Uterus (tissue), 4 donors: Measurements from ENCODE around the gene DKK2. TPM values are rescaled to one million over a fixed set of nuclear protein-coding genes. Genes with fewer than 3 reads are reported as not detected.

Source experiments
- DNase-seq, 2 donors: peaks; one replicate each; pipeline ENCODE4 v3.0.0-alpha.2; 2019 to 2020
- H3K27ac ChIP-seq, 2 donors: fragments of 200-600 bp; sonication (generic); 1 replicate in 1 of 2; 2 replicates in 1 of 2; pipeline ENCODE4 v1.5.1; 2016 to 2018
- H3K27me3 ChIP-seq, 2 donors: fragments of 200-600 bp; sonication (generic); one replicate each; pipeline ENCODE4 v1.5.1; 2018 to 2019; ENCODE audit warnings: control low read depth in 1 of 2
- H3K36me3 ChIP-seq, 2 donors: fragments of 200-600 bp; sonication (generic); one replicate each; pipeline ENCODE4 v1.5.1; 2019; ENCODE audit warnings: control low read depth in 1 of 2
- H3K4me1 ChIP-seq, 2 donors: fragments of 200-600 bp; sonication (generic); one replicate each; pipeline ENCODE4 v1.5.1; 2018 to 2019; ENCODE audit warnings: control low read depth in 1 of 2
- H3K4me3 ChIP-seq, 2 donors: fragments of 200-600 bp; sonication (generic); 1 replicate in 1 of 2; 2 replicates in 1 of 2; pipeline ENCODE4 v1.5.1; 2018 to 2019; ENCODE audit warnings: mild to moderate bottlenecking in 1 of 2
- H3K9me3 ChIP-seq, 2 donors: fragments of 200-600 bp; sonication (generic); one replicate each; pipeline ENCODE4 v1.5.1; 2019; ENCODE audit warnings: control low read depth in 1 of 2
- POLR2A ChIP-seq, 2 donors: fragments of 450-650 bp; IDR thresholded peaks; one replicate each; pipeline ENCODE4 v1.6.1; 2016; ENCODE audit warnings: antibody characterized with exemption in 2 of 2, mild to moderate bottlenecking in 1 of 2, moderate library complexity in 1 of 2
- intact Hi-C: fragments of 100-400 bp; cut with DNase I; formaldehyde crosslinking; loops from one replicate; pipeline ENCODE4 v1.15.1; 2023; ENCODE audit warnings: low total_unique reads
- total RNA-seq, 4 donors: library from RNA; depleted of rRNA in 3 of 4; stranded (reverse); fragments of >200 nt in 3 of 4; gene quantifications; one replicate each; pipeline versions ENCODE4 v1.1.0 to v1.2.4, GENCODE V29; 2014 to 2023
- TF ChIP-seq, protein P1 (sequence below), 4 experiments: fragments of 200-600 bp in 2 of 4; fragments of 450-650 bp in 2 of 4; sonication (generic) in 2 of 4; IDR thresholded peaks; one replicate each; pipeline ENCODE4 v1.5.1; 2016 to 2019; ENCODE audit warnings: antibody characterized with exemption in 4 of 4, mild to moderate bottlenecking in 2 of 4, moderate library complexity in 1 of 4
- donor health status: DM: yes; HTN: yes; CAD: no.

DKK2 gene
- total RNA-seq, 4 donors from 2014 or later = 1.5 to 25.0 TPM; not detected in 2

GRCh38 chr4:107034996-107035818, 906 bp downstream of the DKK2 start:
- peak overlapping the region; percentile 3 to 17 for H3K4me3 ChIP-seq
- H3K4me1 ChIP-seq = no peaks in the 10 kb centered on the region
- no peaks in the 10 kb centered on the region for H3K9me3 ChIP-seq
- intact Hi-C loops = no loop called here
- TF ChIP-seq POLR2A (IDR thresholded peaks at IDR 0.05) = no peak
- TF ChIP-seq, protein P1, sequence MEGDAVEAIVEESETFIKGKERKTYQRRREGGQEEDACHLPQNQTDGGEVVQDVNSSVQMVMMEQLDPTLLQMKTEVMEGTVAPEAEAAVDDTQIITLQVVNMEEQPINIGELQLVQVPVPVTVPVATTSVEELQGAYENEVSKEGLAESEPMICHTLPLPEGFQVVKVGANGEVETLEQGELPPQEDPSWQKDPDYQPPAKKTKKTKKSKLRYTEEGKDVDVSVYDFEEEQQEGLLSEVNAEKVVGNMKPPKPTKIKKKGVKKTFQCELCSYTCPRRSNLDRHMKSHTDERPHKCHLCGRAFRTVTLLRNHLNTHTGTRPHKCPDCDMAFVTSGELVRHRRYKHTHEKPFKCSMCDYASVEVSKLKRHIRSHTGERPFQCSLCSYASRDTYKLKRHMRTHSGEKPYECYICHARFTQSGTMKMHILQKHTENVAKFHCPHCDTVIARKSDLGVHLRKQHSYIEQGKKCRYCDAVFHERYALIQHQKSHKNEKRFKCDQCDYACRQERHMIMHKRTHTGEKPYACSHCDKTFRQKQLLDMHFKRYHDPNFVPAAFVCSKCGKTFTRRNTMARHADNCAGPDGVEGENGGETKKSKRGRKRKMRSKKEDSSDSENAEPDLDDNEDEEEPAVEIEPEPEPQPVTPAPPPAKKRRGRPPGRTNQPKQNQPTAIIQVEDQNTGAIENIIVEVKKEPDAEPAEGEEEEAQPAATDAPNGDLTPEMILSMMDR (IDR thresholded peaks at IDR 0.05) = no peak
- H3K27ac ChIP-seq = no peak overlapping the region
- H3K27me3 ChIP-seq = peaks cover 0 to 21% of the 10 kb centered on the region in 2 donors
- no peaks in the 10 kb centered on the region for H3K36me3 ChIP-seq
- DNase-seq = peak; percentile 6 to 13

GRCh38 chr4:107034091-107034995, 1.8 kb downstream of the DKK2 start:
- no peaks in the 10 kb centered on the region for H3K9me3 ChIP-seq
- H3K27me3 ChIP-seq = peaks cover 0 to 21% of the 10 kb centered on the region in 2 donors
- peak; percentile 8 to 17 for DNase-seq
- intact Hi-C loops = no loop called here
- H3K4me3 ChIP-seq = peak overlapping the region in 1 of 2 donors; percentile 18
- no peak for TF ChIP-seq POLR2A (IDR thresholded peaks at IDR 0.05)
- TF ChIP-seq, protein P1 (IDR thresholded peaks at IDR 0.05) = no peak
- H3K4me1 ChIP-seq = no peaks in the 10 kb centered on the region
- H3K36me3 ChIP-seq = no peaks in the 10 kb centered on the region
- H3K27ac ChIP-seq = no peak overlapping the region

GRCh38 chr4:107027379-107027778, 8.7 kb downstream of the DKK2 start:
- H3K36me3 ChIP-seq = no peaks in the 10 kb centered on the region
- H3K9me3 ChIP-seq = no peaks in the 10 kb centered on the region
- intact Hi-C loops = no loop called here

GRCh38 chr4:107018344-107018735, 17.8 kb downstream of the DKK2 start:
- no peak overlapping the region for H3K27ac ChIP-seq
- H3K4me3 ChIP-seq = no peak overlapping the region
- DNase-seq = no peak
- no peaks in the 10 kb centered on the region for H3K36me3 ChIP-seq
- TF ChIP-seq, protein P1 (IDR thresholded peaks at IDR 0.05) = no peak
- no peak for TF ChIP-seq POLR2A (IDR thresholded peaks at IDR 0.05)
- intact Hi-C loops = no loop called here
- H3K4me1 ChIP-seq = no peaks in the 10 kb centered on the region
- H3K9me3 ChIP-seq = no peaks in the 10 kb centered on the region
- no peaks in the 10 kb centered on the region for H3K27me3 ChIP-seq

More at GRCh38 chr4:107027379-107027778, 8.7 kb downstream of the DKK2 start:
- peaks cover 0 to 1% of the 10 kb centered on the region in 2 donors for H3K27me3 ChIP-seq
- no peak for TF ChIP-seq POLR2A (IDR thresholded peaks at IDR 0.05)
- H3K4me3 ChIP-seq = no peak overlapping the region
- H3K4me1 ChIP-seq = no peaks in the 10 kb centered on the region
- H3K27ac ChIP-seq = no peak overlapping the region
- DNase-seq = no peak

DNA sequence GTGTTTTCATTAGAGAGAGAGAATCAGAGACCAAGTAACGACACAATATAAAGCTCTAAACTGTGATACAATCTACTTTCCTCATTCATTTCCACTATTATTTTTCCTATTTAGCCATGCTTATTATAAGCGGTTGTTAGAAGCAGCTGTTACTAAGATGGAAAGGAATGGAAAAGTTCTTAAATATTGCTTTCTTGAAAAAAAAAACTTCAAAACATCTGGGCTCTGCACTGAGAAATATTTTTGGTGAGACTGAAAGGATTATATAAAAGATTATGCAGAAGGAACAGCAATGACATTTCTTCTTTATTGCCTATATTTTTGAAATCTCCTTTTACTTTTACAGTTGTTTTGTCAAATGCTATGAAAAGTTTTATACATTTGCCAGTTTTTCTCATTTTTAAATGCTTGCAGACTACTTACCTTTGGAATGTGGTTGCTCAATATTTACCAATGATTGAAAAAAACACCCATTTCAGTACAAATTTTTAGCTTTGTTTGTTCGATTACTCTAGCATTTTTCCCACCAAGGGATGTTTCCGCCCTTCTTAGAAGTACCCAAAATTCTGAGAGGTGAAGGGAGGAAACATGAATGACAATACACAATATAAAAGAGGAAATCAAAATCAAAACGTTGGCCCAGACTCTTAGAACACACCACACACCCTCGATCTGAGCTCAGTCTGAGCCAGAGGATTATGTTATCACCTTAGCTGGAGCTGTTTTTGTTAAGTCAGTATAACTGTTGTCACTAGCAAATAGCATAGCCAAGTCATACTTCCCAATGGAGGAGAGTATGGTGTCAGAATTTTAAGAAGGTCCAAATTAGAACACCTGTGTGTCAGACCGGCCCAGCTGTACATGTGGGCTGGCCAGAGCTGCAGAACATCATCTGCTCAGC, 18.4 kb downstream of the DKK2 start:
- Histone ChIP-seq H3K36me3 (no peaks in the 10 kb centered on the region), H3K27me3 (no peaks in the 10 kb centered on the region), H3K9me3 (no peaks in the 10 kb centered on the region), H3K4me1 (no peaks in the 10 kb centered on the region), H3K27ac (no peak overlapping the region), H3K4me3 (no peak overlapping the region)
- TF ChIP-seq, protein P1 (IDR thresholded peaks at IDR 0.05) = no peak
- TF ChIP-seq POLR2A (IDR thresholded peaks at IDR 0.05) = no peak
- DNase-seq = no peak
- intact Hi-C loops = no loop called here
